ENCODE results near the gene PAWR. TPM values are rescaled to one million over a fixed set of nuclear protein-coding genes. Genes with fewer than 3 reads are reported as not detected.
"Not testable (repeated sequence)": the region's sequence is repeated elsewhere in the genome, so short reads cannot be mapped to it uniquely, and the experiment has no call there.

PAWR gene
- total RNA-seq, 2 donors from 2014 or later = 14.2 to 24.3 TPM

DNA sequence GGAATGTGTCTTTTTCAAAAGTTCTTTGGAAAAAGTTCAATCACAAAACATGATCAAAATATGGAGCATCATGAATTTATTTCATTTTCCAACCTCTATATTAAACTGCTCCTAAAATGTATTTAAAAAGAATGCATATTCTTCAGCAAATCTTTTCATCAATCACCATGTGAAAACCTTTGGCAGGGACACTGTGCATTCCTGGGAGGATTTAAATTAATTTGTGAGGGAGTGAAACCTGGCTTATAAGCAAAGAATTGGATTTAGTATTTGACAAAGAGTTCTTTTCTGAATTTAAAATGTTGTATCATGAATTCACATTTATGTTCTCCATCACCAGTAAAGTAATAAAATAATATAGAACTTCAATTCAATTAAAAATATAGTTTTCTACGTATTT, 38.2 kb downstream of the PAWR start:
- TF ChIP-seq, protein P1, sequence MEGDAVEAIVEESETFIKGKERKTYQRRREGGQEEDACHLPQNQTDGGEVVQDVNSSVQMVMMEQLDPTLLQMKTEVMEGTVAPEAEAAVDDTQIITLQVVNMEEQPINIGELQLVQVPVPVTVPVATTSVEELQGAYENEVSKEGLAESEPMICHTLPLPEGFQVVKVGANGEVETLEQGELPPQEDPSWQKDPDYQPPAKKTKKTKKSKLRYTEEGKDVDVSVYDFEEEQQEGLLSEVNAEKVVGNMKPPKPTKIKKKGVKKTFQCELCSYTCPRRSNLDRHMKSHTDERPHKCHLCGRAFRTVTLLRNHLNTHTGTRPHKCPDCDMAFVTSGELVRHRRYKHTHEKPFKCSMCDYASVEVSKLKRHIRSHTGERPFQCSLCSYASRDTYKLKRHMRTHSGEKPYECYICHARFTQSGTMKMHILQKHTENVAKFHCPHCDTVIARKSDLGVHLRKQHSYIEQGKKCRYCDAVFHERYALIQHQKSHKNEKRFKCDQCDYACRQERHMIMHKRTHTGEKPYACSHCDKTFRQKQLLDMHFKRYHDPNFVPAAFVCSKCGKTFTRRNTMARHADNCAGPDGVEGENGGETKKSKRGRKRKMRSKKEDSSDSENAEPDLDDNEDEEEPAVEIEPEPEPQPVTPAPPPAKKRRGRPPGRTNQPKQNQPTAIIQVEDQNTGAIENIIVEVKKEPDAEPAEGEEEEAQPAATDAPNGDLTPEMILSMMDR (IDR thresholded peaks at IDR 0.05) = no peak
- Histone ChIP-seq H3K36me3 (no peaks in the 10 kb centered on the region), H3K9me3 (no peaks in the 10 kb centered on the region), H3K27ac (no peak overlapping the region), H3K27me3 (no peaks in the 10 kb centered on the region), H3K4me3 (no peak overlapping the region), H3K4me1 (peaks cover 0 to 7% of the 10 kb centered on the region in 2 donors)
- no peak for DNase-seq (ENCODE audit: low spot score)

DNA sequence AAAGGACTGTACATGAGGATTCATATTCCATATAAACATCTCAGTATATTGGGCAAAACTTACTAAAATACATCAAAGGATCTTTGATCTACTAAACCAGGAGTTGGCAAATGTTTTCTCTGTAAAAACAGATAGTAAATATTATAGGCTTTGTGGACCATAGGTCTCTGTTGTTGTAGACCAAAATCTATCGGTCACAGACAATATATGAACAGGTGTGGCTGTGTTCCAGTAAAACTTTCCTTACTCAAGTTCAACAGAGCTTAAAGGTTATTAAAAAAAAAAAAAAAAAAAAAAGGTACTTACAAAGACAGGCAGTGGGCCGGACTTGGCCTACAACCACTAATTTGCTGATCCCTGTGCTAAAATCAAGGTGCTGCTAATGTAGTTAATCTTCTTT, 40.3 kb downstream of the PAWR start:
- Histone ChIP-seq H3K9me3 (no peaks in the 10 kb centered on the region), H3K27ac (no peak overlapping the region), H3K4me3 (no peak overlapping the region), H3K36me3 (no peaks in the 10 kb centered on the region), H3K4me1 (peaks cover 0 to 7% of the 10 kb centered on the region in 2 donors), H3K27me3 (no peaks in the 10 kb centered on the region)
- DNase-seq (ENCODE audit: low spot score) = no peak
- TF ChIP-seq, protein P1 (IDR thresholded peaks at IDR 0.05) = no peak

DNA sequence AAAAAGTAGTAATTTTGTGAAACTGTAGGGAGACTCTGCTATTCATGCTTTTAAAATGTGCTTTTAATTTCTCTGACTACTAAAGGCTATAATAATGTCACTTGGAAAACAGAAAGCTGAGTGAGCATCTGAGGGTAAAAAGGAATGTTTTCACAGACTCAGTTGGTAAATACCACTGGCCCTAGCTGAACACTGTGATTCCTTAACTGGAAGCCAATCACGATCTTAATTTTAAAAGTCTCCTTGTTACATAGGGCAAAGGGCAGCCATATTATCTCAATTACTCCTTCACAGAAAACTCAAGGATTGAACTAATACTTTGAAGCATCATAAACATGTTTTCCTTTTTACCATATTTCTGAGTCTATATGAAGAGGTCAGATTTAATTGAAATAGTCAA, 41.9 kb downstream of the PAWR start:
- no peak overlapping the region for H3K27ac ChIP-seq
- H3K36me3 ChIP-seq = no peaks in the 10 kb centered on the region
- H3K27me3 ChIP-seq = no peaks in the 10 kb centered on the region
- TF ChIP-seq, protein P1 (IDR thresholded peaks at IDR 0.05) = no peak
- H3K4me1 ChIP-seq = peaks cover 0 to 7% of the 10 kb centered on the region in 2 donors
- no peak for DNase-seq (ENCODE audit: low spot score)
- no peak overlapping the region for H3K4me3 ChIP-seq
- no peaks in the 10 kb centered on the region for H3K9me3 ChIP-seq

DNA sequence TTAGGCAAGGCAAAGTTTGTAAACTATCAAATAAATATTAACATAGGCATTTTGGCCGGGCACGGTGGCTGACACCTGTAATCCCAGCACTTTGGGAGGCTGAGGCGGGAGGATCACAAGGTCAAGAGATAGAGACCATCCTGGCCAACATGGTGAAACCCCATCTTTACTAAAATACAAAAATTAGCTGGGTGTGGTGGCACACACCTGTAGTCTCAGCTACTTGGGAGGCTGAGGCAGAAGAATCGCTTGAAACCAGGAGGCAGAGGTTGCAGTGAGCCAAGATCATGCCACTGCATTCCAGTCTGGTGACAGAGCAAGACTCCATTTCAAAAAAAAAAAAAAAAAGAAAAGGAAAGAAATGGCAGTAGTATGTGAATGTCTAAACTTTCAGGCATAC, 43.9 kb downstream of the PAWR start:
- not testable (repeated sequence) for H3K9me3 ChIP-seq; H3K27me3 ChIP-seq; H3K27ac ChIP-seq; H3K4me3 ChIP-seq; H3K36me3 ChIP-seq; DNase-seq (ENCODE audit: low spot score); H3K4me1 ChIP-seq

DNA sequence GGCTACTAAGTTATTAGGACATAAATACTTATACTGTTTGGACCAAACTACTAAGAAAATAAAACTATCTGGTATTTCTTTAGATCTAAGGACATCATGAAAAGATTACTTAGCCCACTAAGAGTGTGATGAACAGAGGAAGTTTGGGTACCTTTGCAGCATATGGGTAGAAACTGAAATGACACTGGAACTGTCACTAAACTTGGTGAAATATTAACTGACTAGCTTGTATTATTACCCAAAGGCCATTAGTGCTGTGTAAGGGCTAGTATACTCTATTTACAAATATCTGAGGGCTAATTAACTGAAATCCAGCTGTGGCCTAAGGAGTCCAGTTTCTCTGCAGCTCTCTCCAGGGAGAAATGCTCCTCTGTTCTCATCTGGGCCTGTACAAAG, 45.5 kb downstream of the PAWR start:
- Histone ChIP-seq H3K9me3 (no peaks in the 10 kb centered on the region), H3K4me1 (peaks cover 0 to 4% of the 10 kb centered on the region in 2 donors), H3K4me3 (no peak overlapping the region), H3K27me3 (no peaks in the 10 kb centered on the region), H3K27ac (no peak overlapping the region), H3K36me3 (no peaks in the 10 kb centered on the region)
- DNase-seq (ENCODE audit: low spot score) = no peak
- TF ChIP-seq, protein P1 (IDR thresholded peaks at IDR 0.05) = no peak

DNA sequence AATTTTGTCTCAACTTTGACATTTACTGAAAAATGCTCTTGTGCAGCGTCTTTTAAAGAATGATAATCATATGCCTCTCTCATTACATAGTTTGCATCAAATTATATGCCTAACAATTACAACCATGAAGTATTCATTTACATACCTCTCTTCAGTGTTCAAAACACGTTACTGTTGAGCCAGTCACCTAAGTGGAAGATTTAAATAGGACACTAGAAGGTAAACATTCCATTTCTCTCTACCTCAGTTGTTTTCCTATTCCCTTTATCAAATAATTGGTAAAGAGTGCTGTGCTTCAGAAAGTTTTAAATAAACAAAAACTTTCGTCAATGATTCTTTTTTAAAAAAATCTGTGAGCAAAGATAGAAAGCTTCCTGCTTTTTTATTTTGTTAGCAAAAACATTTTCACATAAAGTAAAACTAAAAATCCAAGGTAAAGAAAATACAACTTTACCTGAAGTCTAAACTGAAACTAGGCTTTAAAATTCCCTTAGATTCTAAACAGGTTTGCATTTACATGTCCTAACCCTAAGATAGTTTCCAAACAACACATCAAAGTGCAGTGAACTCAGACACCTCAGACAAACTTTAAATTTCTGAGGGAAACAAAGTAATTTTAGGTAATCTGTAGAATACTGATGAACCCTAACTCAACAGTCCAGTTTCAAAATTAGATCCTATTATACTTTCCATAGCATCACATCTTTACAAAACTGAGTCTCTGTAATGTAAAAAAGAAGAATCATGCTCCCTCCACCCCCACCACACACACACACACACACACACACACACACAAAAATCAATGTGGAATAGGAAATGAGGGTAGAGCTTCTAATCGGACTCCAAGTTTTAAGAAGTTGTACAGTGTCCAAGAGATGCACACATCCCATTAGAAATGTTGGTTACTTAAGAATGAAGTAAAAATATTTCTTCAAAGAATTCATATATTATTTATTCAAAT, 46.2 kb downstream of the PAWR start:
- Histone ChIP-seq H3K9me3 (no peaks in the 10 kb centered on the region), H3K27me3 (no peaks in the 10 kb centered on the region), H3K36me3 (no peaks in the 10 kb centered on the region), H3K4me1 (peaks cover 0 to 4% of the 10 kb centered on the region in 2 donors), H3K27ac (no peak overlapping the region), H3K4me3 (no peak overlapping the region)
- DNase-seq (ENCODE audit: low spot score) = no peak
- TF ChIP-seq, protein P1 (IDR thresholded peaks at IDR 0.05) = no peak

Data from right atrium auricular region (tissue), 2 donors.